ENCODE data around the gene EIF4G3.

- TF ChIP-seq EZH2 (IDR thresholded peaks at IDR 0.05) (no peak), FOXP2 (optimal IDR thresholded peaks at IDR 0.05; ENCODE audit: control extremely low read depth, extremely low read length, insufficient read depth) (no peak)
These were observed 388.6 kb downstream of the EIF4G3 start for GRCh38 chr1:20787840-20788795.

Data from SK-N-MC (cell line).